ENCODE results near the gene RBM10.
"Not testable (repeated sequence)": the region's sequence is repeated elsewhere in the genome, so short reads cannot be mapped to it uniquely, and the experiment has no call there.

RBM10 gene, protein sequence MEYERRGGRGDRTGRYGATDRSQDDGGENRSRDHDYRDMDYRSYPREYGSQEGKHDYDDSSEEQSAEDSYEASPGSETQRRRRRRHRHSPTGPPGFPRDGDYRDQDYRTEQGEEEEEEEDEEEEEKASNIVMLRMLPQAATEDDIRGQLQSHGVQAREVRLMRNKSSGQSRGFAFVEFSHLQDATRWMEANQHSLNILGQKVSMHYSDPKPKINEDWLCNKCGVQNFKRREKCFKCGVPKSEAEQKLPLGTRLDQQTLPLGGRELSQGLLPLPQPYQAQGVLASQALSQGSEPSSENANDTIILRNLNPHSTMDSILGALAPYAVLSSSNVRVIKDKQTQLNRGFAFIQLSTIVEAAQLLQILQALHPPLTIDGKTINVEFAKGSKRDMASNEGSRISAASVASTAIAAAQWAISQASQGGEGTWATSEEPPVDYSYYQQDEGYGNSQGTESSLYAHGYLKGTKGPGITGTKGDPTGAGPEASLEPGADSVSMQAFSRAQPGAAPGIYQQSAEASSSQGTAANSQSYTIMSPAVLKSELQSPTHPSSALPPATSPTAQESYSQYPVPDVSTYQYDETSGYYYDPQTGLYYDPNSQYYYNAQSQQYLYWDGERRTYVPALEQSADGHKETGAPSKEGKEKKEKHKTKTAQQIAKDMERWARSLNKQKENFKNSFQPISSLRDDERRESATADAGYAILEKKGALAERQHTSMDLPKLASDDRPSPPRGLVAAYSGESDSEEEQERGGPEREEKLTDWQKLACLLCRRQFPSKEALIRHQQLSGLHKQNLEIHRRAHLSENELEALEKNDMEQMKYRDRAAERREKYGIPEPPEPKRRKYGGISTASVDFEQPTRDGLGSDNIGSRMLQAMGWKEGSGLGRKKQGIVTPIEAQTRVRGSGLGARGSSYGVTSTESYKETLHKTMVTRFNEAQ

DNA sequence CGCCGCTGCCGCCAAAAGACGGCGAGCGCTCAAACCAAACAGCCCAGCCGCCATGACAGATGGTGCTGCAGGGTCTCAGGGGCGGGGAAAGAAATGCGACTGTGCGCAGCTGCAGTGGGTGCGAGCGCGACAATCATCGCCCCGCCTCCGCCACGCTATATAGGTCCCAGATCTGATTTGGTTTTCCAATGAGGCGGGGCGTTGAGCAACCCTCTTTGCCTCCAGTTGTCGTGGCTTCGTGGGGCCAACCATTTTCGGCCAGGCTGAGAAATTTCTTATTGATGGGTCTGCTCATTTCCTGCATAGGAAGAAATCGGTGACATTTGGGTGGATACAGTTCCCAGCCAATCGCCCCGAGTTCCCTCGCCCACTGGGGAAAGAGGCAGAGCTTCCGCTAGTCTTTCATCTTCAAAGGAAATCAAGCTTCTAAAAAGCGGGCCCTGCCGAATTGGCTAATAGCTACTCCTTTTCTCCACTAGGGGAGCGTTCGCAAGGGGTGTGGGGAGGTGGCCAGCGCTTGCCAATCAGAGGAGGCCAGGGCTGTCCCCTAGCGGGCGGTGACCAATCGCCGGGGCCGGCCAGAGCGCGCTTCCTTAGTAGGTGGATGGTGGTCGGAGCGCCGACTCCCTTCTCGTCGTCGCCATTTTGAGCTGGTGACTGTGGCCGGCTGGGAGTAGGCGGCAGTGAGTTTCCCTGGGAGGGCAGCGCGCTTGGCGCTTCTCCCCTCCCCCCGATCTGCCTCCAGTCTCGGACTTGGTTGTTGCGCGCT, at the start of gene RBM10, which contains the start of gene NDUFB11:
Gene RBM10, plus strand, starts transcription at position 596 of the 769 bp plus-strand sequence. CDS start 2,261 bp downstream, outside the sequence.
Gene NDUFB11, minus strand, starts transcription at position 77 of the 769 bp plus-strand sequence. Its CDS starts 23 bp downstream, at position 54.
- DNase-seq = peak; percentile 95

DNA sequence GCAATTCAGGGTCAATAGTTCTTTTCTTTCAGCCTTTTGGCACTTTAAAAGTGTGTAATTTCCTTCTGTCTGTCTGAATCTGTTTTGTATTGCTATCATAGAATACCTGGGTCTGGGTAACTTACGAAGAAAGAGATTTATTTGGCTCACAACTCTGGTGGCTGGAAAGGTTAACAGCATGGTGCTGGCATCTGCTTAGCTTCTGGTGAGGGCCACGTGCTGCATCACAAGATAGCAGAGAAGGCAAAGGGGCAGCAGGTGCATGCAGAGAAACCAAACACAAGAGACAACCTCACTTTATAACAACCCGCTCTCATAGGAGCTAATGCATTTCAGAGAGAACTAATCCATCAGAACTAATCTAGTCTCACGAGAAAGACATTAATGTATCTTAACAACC, 48.0 kb upstream of the RBM10 start:
- no peak for DNase-seq

DNA sequence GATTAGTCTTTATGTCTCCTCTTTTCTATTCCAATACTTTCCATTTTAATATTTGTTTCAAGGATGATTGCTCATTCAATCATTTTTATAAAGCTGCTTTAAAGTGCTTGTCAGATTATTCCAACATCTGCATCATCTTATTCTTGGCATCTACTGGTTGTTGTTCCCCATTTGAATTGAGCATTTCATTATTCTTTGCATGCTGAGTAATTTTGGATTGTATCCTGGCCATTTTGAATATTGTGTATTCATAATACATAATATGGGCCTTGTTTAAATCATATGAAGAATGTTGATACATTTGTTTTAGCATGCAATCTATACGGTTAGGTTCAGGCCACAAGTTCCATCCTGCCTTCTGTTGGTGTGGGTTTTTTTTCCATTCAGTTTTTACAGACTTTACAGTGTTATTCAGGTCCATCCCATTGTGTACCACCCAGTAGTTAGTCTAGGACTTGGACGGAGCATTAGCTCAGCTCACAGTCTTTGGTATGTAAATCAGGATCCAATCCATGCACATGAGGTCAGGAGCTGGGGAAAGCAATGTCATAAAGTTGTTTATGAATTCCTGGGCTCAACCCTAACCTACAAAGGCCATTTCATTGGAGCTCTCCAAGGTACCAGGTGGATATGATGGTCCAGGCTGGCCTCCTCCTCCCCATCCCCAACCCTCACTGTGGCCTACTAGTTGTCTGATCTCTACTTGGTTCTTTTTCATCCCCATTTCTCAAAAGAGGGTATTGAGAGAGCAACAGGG, 46.5 kb upstream of the RBM10 start:
- no peak for DNase-seq

DNA sequence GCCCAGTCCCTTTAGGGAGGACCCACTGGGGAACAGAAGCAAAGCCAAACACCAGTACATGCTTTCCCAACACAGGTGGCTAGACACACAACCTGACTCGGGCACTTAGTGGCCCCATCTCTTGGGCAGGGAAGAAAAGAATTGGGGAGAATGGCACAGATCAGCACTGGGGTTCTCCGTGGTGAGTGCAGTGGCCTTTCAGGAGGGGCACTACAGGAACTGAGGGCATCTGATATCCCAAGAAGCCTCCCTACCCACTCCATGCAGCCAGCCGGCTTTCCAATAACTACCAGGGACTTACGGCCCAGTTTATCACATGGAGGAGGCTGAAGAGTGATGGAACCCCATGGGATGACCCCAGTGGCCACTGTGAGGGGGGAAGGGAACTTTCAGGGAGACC, 43.8 kb upstream of the RBM10 start:
- DNase-seq = no peak

DNA sequence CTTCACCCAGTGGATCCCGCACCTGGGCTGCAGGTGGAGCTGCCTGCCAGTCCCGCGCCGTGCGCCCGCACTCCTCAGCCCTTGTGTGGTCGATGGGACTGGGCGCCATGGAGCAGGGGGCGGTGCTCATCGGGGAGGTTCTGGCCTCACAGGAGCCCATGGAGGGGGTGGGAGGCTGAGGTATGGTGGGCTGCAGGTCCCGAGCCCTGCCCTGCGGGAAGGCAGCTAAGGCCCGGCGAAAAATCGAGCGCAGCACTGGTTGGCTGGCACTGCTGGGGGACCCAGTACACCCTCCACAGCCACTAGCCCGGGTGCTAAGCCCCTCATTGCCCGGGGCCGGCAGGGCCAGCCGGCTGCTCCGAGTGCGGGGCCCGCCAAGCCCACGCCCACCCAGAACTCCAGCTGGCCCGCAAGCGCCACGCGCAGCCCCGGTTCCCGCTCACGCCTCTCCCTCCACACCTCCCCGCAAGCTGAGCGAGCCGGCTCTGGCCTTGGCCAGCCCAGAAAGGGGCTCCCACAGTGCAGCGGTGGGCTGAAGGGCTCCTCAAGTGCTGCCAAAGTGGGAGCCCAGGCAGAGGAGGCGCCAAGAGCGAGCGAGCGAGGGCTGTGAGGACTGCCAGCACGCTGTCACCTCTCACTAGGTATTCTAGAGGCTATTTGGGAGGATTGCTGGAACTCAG, 33.9 kb upstream of the RBM10 start:
- not testable (repeated sequence) for DNase-seq

DNA sequence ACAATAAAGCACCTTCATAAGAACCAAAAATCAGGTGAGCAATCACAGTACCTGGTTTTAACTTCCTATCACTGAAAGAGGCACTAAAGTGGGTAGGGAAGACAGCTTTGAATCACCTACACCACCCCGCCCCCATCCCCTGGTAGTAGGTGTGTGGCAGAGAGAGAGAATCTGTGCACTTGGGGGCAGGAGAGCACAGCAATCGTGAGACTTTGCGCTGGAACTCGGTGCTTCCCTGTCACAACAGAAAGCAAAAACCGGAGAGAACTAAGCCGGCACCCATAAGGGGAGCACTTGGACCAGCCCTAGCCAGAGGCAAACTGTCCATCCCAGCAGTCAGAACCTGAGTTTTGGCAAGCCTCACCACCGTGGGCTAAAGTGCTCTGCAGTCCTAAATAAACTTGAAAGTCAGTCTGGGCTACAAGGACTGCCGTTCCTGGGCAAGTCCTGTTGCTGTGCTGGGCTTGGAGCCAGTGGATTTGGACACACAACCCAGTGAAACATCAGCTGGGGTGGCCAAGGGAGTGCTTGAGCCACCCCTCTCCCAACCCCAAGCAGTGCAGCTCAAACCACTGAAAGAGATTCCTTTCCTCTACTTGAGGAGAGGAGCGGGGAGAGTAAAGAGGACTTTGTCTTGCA, 32.6 kb upstream of the RBM10 start:
- DNase-seq = no peak

DNA sequence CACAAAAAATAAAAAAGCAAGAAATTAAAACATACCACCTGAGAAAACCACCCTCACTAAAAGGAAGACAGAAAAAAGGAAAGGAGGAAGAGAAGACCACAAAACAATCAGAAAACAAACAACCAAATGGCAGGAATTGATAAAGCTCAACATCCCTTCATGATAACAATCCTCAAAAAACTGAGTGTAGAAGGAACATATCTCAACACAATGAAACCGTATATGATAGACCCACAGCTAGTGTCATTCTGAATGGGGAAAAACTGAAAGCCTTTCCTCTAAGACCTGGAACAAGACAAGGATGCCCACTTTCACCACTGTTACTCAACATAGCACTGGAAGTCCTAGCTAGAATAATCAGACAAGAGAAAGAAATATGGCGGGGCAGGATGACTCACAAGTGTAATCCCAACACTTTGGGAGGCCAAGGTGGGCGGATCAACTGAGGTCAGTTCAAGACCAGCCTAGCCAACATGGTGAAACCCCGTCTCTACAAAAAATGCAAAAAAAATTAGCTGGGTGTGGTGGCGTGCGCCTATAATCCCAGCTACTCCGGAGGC, 28.4 kb upstream of the RBM10 start:
- not testable (repeated sequence) for DNase-seq

DNA sequence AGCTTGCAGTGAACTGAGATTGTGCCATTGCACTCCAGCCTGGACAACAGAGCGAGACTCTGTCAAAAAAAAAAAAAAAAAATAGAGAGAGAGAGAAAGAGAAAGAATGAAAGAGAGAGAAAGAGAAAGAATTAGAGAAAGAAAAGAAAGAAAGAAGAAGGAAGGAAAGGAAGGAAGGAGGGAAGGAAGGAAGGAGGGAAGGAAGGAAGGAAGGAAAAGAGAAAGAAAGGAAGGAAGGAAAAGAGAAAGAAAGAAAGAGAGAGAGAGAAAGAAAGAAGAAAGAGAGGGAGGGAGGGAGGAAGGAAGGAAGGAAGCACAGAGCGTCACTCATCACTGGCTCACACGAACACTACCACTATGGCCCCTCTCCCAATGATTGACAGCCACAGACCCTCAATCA, 20.6 kb upstream of the RBM10 start:
- not testable (repeated sequence) for DNase-seq

DNA sequence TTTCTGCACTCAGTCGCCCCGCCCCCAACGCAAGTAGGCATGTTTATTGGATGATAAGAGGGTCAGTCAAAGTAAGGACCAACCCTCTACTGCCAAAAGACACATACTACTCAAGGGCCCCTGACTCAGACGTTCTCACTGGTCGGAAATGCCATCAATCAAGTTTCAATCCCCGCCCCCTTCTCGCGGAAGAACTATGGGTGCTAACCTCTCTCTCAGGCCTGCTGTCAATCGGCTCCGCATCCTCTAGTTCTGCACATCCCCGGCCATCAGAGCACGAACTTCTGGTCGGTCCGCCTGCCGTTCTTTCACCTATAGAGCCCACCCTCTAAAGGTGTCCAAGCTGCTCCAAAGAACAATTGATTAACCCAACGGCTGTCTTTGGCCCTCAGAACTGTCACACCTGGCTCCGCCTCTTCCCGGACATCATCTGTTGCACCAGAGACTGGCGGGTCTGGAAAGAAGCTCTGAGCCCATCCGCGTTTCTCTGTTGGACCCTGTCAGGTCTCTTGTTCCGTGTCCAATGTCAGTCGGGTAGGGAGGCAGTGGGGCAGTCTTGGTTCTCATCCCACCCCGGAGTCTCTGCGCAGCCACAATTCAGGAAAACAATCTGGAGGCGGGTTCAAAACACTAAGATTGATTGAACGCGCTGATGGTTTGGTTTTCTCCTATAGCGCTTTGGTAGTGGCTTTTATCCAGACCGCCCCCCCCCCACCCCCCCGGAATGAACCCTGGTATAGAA, 15.7 kb upstream of the RBM10 start:
- peak; percentile 95 for DNase-seq

DNA sequence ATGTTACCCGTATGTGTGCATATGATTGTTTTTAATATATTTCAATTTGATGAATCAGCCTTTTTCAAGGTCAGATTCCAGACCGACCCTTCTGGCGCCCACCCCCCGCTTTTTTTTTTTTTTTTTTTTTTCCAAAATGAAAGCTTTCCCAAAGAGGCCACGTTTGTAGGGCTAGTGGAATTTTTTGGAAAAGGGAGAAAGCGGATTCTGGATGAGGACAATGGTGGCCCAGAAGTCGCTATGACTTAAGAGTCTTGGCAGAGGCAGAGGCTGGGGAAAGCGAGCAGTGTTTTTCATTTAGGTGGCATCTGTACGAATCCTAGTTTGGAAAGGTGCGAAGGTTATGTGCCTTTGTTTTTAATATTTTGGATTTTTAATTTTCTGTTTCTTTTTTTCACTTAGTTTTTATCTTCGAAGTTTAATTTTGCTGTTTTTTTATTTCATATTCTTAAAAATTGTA, 15.1 kb upstream of the RBM10 start:
- DNase-seq = no peak

DNA sequence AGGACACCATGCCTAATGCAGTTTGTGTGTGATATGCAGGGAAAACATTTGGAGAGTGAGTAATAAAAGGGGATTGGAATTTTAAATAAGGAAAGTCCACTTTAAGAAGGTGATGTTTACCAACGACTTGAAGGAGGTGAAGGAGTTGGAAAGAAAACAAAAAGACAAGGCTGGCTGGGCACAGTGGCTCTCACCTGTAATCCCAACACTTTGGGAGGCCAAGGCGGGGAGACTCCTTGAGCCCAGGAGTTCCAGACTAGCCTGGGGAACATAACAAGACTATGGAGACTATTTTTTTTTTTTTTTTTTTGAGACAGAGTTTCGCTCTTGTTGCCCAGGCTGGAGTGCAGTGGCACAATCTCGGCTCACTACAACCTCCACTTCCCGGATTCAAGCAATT, 11.5 kb upstream of the RBM10 start:
- DNase-seq = no peak

DNA sequence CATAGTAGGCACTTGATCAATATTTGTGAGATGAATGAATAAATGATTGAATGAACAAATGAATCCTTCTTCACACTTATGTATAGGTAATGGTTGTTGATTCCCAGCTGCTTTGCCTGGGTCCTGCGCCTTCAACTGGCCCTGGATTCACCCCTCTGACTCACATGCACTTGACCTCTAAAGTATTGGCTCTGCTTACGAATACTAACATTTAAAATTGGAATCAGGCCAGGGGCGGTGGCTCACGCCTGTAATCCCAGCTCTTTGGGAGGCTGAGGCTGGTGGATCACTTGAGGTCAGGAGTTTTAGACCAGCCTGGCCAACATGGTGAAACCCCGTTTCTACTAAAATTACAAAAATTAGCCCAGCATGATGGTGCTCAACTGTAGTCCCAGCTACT, 9.4 kb upstream of the RBM10 start:
- DNase-seq = not testable (repeated sequence)

DNA sequence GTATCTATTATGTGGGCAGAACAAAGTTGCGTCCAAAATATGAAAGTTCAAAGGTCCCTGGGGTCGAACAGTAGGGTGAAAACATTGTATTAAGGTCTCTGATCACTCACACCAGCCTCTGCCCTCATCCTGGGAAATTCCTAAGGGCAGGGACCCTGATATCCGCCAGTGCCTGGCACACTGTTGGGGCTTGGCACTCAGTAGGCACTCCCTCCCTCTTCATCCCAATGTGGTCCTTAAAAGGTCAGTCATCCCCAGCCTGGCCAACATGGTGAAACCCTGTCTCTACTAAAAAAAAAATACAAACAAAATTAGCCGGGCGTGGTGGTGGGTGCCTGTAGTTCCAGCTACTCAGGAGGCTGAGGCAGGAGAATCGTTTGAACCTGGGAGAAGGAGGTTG, 6.8 kb upstream of the RBM10 start:
- no peak for DNase-seq

DNA sequence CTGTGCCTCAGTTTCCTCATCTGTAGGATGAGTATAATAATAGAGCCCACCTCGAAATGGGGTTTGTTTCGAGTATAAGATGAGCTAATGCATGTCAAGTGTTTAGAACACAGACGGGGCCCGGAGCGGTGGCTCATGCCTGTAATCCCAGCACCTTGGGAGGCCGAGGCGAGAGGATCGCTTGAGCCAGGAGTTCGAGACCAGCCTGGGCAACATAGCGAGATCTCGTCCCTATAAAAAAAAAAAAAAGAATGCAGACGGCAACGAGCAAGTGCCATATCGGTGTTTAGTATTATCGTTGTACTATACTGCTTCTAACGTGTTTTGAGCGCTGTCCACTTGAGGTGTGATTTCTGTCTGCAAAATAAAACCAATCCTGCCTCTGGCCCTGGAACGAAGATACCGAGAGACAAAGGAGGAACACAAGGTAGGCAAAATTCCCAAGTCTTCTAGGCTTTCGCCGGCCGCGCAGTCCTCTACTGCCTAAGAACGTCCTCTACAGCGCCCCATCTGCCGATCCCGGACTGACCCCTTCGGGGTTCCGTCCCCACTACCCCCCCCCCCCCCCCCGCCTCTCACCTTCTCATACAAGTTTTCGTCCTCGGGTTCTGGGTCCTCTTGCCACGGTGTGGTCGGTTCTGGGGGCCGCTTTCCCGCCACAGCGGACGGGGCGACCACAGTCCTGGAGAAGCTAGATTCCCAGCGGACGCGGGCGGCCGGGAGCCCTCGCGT, 961 bp upstream of the RBM10 start:
- DNase-seq = peak; percentile 11

DNA sequence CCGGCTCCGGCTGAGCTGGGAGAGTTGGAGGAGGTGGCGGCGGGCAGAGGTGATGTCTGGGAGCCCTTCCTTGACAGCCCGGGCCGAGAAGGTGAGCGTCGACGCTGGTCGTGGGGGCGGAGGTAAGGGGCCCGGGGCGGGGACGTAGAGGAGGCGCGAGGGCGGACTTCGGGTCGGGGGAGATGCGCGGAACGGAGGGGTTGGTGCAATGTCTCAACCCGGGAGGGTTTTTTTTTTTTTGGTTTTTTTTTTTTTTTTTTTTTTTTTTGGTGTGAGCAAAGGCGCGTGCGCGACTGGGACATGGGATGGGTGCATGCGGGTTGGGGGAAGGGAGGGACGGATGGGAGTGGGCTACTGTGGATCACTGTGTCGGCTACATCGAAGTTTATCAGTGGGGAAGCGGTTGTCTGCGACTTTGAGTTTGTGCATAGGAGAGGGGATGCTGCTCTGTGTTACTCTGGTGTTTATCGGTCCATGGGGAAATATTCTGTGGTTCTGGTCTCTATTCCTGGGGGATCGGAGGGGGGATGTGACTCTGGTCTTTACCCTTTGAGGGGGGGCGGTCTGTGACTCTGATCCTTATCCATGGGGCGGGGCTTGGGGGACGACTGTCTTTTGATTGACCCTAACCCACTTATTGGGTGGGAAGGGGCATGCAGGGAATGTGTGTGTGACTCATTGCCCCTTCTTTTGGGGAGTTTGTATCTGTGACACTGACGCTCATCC, 537 bp downstream of the RBM10 start:
- no peak for DNase-seq

DNA sequence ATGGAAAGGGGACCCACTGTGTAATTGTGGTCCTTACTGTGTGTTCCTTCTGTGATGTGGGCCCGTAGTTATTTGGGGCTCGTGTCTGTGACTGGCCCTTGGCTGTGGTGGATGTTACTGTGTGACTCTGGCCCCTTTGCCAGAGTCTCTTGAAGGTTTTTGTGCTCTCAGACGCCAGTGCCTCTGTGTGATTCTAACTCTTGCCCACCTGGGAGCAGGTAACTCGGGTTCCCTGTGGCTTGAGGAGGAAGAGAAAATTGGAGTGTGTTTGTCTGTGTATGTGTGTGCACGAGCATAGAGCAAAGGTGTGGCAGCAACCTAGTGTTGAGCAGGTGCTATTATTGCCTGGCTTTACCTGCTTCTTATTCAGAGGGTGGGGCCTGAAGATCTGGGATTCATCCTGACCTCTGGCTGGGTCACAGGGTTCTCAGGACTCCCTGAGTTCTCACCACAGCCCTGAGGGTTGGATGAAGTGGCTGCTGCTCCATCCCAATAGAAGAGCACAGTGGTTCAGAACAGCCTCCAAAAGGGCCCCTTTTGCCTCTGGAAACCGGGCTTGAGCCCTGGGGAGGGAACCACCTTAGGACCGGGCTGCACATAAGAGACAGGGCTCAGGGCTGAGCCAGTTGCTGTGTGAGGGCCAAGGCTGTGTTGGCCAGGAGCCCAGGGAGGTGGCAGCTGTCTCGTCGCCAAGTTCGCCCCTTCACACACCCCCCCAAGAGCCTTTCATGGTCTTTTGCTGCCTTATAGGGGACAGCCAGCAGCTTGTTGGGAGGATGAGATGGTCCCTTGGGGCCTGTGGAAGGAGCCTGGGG, 1.3 kb downstream of the RBM10 start:
- DNase-seq = no peak

Data from CD4-positive, alpha-beta T cell treated with Interleukin-4 for 4 hours (primary cell).